ENCODE results near the gene ZNF362.

ZNF362 gene

GRCh38 chr1:33257207-33257771 lies 997 bp downstream of the ZNF362 start:
- Histone ChIP-seq H3K27ac (ENCODE audit: low read depth, low read length, severe bottlenecking) (peak overlapping the region; percentile 89), H3K4me3 (ENCODE audit: extremely low read depth, insufficient read depth, low read length, poor library complexity, severe bottlenecking) (peak overlapping the region; percentile 76), H3K4me1 (ENCODE audit: control insufficient read depth, insufficient read depth, low read length, poor library complexity, severe bottlenecking) (peaks cover 17% of the 10 kb centered on the region), H3K9me3 (ENCODE audit: control insufficient read depth, low read length) (no peaks in the 10 kb centered on the region), H3K36me3 (ENCODE audit: control insufficient read depth, insufficient read depth, low read length) (peaks cover 22% of the 10 kb centered on the region)
- 3 to 4% methylated on average over 5 to 6 of the region's 18 CpGs for WGBS, 2 experiments (ENCODE audit: insufficient coverage in 2 of 2)

GRCh38 chr1:33257772-33258712 lies 1.8 kb downstream of the ZNF362 start:
- peak overlapping the region; percentile 76 for H3K4me3 ChIP-seq (ENCODE audit: extremely low read depth, insufficient read depth, low read length, poor library complexity, severe bottlenecking)
- H3K9me3 ChIP-seq (ENCODE audit: control insufficient read depth, low read length) = no peaks in the 10 kb centered on the region
- H3K27ac ChIP-seq (ENCODE audit: low read depth, low read length, severe bottlenecking) = no peak overlapping the region
- 73% methylated on average over 9 to 18 of the region's 19 CpGs for WGBS, 2 experiments (ENCODE audit: insufficient coverage in 2 of 2)
- H3K4me1 ChIP-seq (ENCODE audit: control insufficient read depth, insufficient read depth, low read length, poor library complexity, severe bottlenecking) = peaks cover 17% of the 10 kb centered on the region
- H3K36me3 ChIP-seq (ENCODE audit: control insufficient read depth, insufficient read depth, low read length) = peaks cover 28% of the 10 kb centered on the region

DNA sequence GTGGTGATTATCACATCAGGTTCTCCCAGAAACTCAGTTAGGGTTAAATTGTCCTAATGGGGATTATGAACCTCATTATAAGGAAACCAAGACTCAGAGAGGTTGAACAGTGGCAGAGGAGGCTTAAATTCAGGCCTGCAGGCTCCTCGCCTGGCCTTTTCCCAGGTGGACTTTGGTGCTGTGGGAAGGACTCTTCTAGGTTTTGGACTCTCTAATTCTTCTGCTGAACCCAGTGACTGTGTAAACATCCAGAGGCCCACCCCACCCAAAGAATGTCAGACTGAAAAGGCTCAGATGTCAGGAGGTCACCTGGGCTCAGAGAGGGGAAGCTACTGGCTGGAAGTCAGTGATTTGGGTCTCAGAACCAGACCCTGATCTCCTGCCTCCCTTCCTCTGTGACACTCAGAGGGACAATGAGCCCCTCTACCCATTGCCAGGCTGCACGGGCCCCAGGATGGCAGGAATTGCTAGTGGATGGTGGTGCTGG lies 2.5 kb downstream of the ZNF362 start:
- Histone ChIP-seq H3K9me3 (ENCODE audit: control insufficient read depth, low read length) (no peaks in the 10 kb centered on the region), H3K36me3 (ENCODE audit: control insufficient read depth, insufficient read depth, low read length) (peaks cover 28% of the 10 kb centered on the region), H3K27ac (ENCODE audit: low read depth, low read length, severe bottlenecking) (no peak overlapping the region), H3K4me1 (ENCODE audit: control insufficient read depth, insufficient read depth, low read length, poor library complexity, severe bottlenecking) (peaks cover 17% of the 10 kb centered on the region), H3K4me3 (ENCODE audit: extremely low read depth, insufficient read depth, low read length, poor library complexity, severe bottlenecking) (no peak overlapping the region)
- 90 to 100% methylated on average over 1 to 2 of the region's 2 CpGs for WGBS, 2 experiments (ENCODE audit: insufficient coverage in 2 of 2)

DNA sequence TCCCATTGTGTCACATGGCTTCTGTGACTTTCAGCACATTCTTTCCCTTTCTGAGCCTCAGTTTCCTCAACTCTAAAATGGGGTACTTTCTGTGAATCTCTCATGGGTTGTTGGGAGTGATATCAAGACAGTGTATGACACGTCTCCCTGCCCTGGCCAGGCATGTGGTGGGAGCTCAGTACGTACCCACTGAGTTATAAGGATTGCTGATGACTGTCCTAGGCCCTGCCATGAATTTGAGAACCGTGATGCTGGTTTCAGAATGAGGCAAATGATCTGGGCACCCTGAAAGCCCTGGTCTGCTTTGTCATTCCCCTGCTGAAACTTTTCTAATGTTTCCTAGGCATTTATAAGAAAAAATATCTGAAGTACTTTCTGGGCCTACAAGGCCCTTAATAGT lies 3.6 kb downstream of the ZNF362 start:
- H3K4me1 ChIP-seq (ENCODE audit: control insufficient read depth, insufficient read depth, low read length, poor library complexity, severe bottlenecking) = peaks cover 17% of the 10 kb centered on the region
- no peak overlapping the region for H3K27ac ChIP-seq (ENCODE audit: low read depth, low read length, severe bottlenecking)
- H3K36me3 ChIP-seq (ENCODE audit: control insufficient read depth, insufficient read depth, low read length) = peaks cover 28% of the 10 kb centered on the region
- 92 to 100% methylated on average over 3 of the region's 3 CpGs for WGBS, 2 experiments (ENCODE audit: insufficient coverage in 2 of 2)
- H3K9me3 ChIP-seq (ENCODE audit: control insufficient read depth, low read length) = no peaks in the 10 kb centered on the region
- H3K4me3 ChIP-seq (ENCODE audit: extremely low read depth, insufficient read depth, low read length, poor library complexity, severe bottlenecking) = no peak overlapping the region

DNA sequence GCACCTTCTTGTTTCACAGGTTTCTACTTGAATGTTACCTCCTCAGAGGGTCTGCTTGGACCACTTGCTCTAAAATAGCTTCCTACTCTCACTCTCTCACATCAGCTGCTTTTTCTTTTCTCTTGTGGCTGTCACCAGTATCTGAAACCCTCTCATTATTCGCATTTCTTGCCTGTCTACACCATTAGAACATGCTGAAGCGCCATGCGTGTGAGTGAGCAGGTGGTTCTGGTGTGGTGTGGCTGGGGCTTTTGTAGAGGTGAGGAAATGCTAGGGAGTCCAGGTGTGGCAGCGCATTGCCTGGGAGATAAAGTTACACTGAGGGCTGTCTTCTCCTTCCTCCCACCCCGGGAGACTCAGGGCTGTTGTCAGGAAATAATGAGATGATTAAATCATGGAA lies 4.1 kb downstream of the ZNF362 start:
- peaks cover 28% of the 10 kb centered on the region for H3K36me3 ChIP-seq (ENCODE audit: control insufficient read depth, insufficient read depth, low read length)
- H3K27ac ChIP-seq (ENCODE audit: low read depth, low read length, severe bottlenecking) = no peak overlapping the region
- H3K9me3 ChIP-seq (ENCODE audit: control insufficient read depth, low read length) = no peaks in the 10 kb centered on the region
- 100% methylated on average over 1 of the region's 5 CpGs; no CpG with 5 or more reads in 1 of the 2 experiments for WGBS, 2 experiments (ENCODE audit: insufficient coverage in 2 of 2)
- H3K4me3 ChIP-seq (ENCODE audit: extremely low read depth, insufficient read depth, low read length, poor library complexity, severe bottlenecking) = no peak overlapping the region
- peaks cover 17% of the 10 kb centered on the region for H3K4me1 ChIP-seq (ENCODE audit: control insufficient read depth, insufficient read depth, low read length, poor library complexity, severe bottlenecking)

GRCh38 chr1:33261344-33261743 lies 5.1 kb downstream of the ZNF362 start:
- WGBS, 2 experiments (ENCODE audit: insufficient coverage in 2 of 2) = 90 to 94% methylated on average over 6 to 7 of the region's 7 CpGs
- no peaks in the 10 kb centered on the region for H3K9me3 ChIP-seq (ENCODE audit: control insufficient read depth, low read length)
- H3K27ac ChIP-seq (ENCODE audit: low read depth, low read length, severe bottlenecking) = no peak overlapping the region
- H3K36me3 ChIP-seq (ENCODE audit: control insufficient read depth, insufficient read depth, low read length) = peaks cover 28% of the 10 kb centered on the region
- peaks cover 26% of the 10 kb centered on the region for H3K4me1 ChIP-seq (ENCODE audit: control insufficient read depth, insufficient read depth, low read length, poor library complexity, severe bottlenecking)
- H3K4me3 ChIP-seq (ENCODE audit: extremely low read depth, insufficient read depth, low read length, poor library complexity, severe bottlenecking) = no peak overlapping the region

DNA sequence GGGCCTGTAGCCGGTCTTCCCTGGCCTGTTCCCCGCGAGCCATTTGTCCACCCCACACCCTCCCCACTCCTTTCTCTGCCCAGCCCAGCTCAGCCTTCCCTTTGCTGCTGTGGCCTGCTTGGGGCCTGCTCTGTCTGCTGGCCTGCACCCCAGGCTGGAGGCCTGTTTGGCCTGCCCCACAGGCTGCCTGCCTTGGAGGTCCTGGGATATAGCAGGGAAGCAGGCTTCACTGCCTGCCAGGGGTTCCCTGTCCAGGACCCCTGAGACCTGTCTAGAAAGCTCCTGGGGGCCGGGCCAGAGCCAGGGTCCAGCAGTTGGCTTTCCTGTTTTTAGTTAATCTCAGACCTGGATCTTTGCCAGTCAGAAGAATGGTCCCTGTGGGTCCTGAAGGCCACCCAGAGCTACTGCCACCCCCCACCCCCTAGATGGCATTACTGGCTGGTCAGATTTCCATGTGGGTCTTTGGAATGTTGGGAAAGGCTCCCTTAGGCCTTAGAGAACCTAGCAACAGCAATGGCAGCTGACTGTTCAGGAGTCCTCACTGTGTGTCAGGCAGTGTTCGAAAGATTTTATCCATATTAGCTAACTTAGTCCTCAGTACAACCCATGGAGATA lies 7.7 kb downstream of the ZNF362 start:
- no peak overlapping the region for H3K27ac ChIP-seq (ENCODE audit: low read depth, low read length, severe bottlenecking)
- H3K9me3 ChIP-seq (ENCODE audit: control insufficient read depth, low read length) = no peaks in the 10 kb centered on the region
- 95 to 100% methylated on average over 1 to 3 of the region's 5 CpGs for WGBS, 2 experiments (ENCODE audit: insufficient coverage in 2 of 2)
- H3K4me3 ChIP-seq (ENCODE audit: extremely low read depth, insufficient read depth, low read length, poor library complexity, severe bottlenecking) = no peak overlapping the region
- peaks cover 21% of the 10 kb centered on the region for H3K36me3 ChIP-seq (ENCODE audit: control insufficient read depth, insufficient read depth, low read length)
- H3K4me1 ChIP-seq (ENCODE audit: control insufficient read depth, insufficient read depth, low read length, poor library complexity, severe bottlenecking) = peaks cover 31% of the 10 kb centered on the region

GRCh38 chr1:33265780-33266605 lies 9.7 kb downstream of the ZNF362 start:
- Histone ChIP-seq H3K9me3 (ENCODE audit: control insufficient read depth, low read length) (no peaks in the 10 kb centered on the region), H3K36me3 (ENCODE audit: control insufficient read depth, insufficient read depth, low read length) (peaks cover 25% of the 10 kb centered on the region), H3K4me1 (ENCODE audit: control insufficient read depth, insufficient read depth, low read length, poor library complexity, severe bottlenecking) (peaks cover 28% of the 10 kb centered on the region), H3K4me3 (ENCODE audit: extremely low read depth, insufficient read depth, low read length, poor library complexity, severe bottlenecking) (no peak overlapping the region), H3K27ac (ENCODE audit: low read depth, low read length, severe bottlenecking) (no peak overlapping the region)
- WGBS, 2 experiments (ENCODE audit: insufficient coverage in 2 of 2) = 94 to 96% methylated on average over 10 of the region's 10 CpGs

- Histone ChIP-seq H3K4me1 (ENCODE audit: control insufficient read depth, insufficient read depth, low read length, poor library complexity, severe bottlenecking) (peaks cover 28% of the 10 kb centered on the region), H3K27ac (ENCODE audit: low read depth, low read length, severe bottlenecking) (no peak overlapping the region), H3K9me3 (ENCODE audit: control insufficient read depth, low read length) (no peaks in the 10 kb centered on the region), H3K36me3 (ENCODE audit: control insufficient read depth, insufficient read depth, low read length) (peaks cover 25% of the 10 kb centered on the region), H3K4me3 (ENCODE audit: extremely low read depth, insufficient read depth, low read length, poor library complexity, severe bottlenecking) (no peak overlapping the region)
- 92 to 96% methylated on average over 4 to 5 of the region's 6 CpGs for WGBS, 2 experiments (ENCODE audit: insufficient coverage in 2 of 2)
Observed at GRCh38 chr1:33266766-33267165, 10.5 kb downstream of the ZNF362 start.

All from mesodermal cell (in vitro differentiated cells).